Temporal lobe (tissue), 1 donor: ENCODE data around the gene GSC. TPM values are rescaled to one million over a fixed set of nuclear protein-coding genes. Genes with fewer than 3 reads are reported as not detected.

Source experiments
- total RNA-seq: library from RNA; depleted of rRNA; stranded (reverse); fragments of >200 nt; gene quantifications from one replicate; pipeline ENCODE4 v1.2.3, GENCODE V29; 2014

GSC gene
- total RNA-seq, 1 donor from 2014 or later, result not detected

Other genes with a start within 250 kb of the GSC start
- gene SERPINA4, start 208.7 kb downstream of the GSC start, total RNA-seq, result not detected
- gene SERPINA5, start 188.7 kb downstream of the GSC start, total RNA-seq, result not detected
- 0.74 TPM for gene SERPINA3, start 157.7 kb downstream of the GSC start, total RNA-seq